Stimulated activated CD4-positive, alpha-beta T cell treated with anti-CD3 and anti-CD28 coated beads, Interleukin-12 subunit alpha, Interleukin-12 subunit beta, amount 100 ng/mL, for 48 hours (primary cell): ENCODE measurements around the gene FAR2.
"Not testable (repeated sequence)": the region's sequence is repeated elsewhere in the genome, so short reads cannot be mapped to it uniquely, and the experiment has no call there.

Source experiments
- DNase-seq, 3 donors: peaks; one replicate each; pipeline ENCODE4 v3.0.0-alpha.2; 2020; ENCODE audit warnings: low read depth in 2 of 3, low spot score in 1 of 3

The FAR2 gene

DNA sequence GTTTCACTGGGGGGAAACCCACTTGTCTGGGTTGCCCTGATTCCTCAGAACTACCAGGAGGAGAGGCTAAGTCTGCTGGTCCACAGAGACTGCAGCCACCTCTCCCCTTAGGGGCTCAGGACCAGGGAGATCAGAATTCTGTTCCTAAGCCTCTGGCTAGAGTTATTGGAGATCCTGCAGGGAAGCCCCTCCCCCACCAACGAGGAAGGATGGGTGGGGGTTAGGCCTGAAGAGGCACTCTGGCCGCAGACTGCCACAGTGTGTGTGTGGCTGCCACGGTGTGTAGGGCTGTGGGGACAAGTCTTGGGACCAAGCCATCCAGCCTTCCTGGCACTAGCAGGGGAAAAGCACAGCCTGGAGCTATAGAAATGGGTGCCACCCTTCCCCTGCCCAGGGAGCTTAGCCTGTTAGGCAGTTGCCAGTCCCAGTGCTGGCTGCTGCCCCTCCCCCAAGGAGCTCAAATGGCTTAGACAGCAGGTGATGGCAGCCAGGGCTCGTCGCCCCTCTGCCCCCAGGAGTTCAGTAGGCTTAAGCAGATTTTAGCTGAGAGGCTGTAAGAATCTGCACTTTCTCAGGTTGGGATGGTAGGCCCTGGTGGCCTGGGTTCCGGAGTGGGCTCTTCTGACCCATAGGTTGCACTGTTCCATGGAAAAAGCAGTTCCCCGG is 124.2 kb downstream of the FAR2 start:
- no peak for DNase-seq

DNA sequence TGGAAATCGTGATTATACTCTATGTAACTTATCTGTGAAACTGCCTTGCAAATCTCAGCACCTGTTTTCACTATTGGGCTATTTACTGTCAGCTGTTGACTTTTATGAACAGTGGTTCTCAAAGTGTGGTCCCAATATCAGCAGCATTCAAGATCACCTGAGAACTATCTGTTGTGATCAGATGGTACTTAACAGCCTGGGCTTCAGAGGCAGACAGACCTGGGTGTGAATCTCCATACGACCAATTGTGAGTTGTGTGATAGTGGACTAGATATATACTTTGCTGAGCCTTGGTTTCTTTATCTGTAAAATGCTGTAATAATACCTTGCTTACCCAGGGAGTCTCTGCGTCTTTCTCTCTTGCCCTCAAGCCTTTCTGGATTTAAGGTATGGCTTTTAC is 126.8 kb downstream of the FAR2 start:
- no peak for DNase-seq

DNA sequence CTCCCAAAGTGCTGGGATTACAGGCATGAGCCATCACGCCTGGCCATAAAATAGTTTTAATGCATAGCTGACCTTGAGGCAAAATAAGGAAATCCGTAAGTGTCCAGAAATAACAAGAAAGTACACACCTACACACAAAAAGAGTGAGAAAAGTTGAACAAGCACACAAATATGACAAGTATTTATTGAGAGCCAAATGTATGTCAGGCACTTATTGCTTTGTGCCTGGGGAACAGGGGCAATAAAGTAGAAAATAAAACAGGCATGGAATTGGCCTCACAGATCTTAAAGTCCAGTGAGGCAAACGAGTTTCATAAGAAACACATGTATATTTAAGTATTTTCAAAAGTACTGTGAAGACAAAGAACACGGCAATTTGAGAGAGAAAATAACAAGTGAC is 128.2 kb downstream of the FAR2 start:
- no peak for DNase-seq

DNA sequence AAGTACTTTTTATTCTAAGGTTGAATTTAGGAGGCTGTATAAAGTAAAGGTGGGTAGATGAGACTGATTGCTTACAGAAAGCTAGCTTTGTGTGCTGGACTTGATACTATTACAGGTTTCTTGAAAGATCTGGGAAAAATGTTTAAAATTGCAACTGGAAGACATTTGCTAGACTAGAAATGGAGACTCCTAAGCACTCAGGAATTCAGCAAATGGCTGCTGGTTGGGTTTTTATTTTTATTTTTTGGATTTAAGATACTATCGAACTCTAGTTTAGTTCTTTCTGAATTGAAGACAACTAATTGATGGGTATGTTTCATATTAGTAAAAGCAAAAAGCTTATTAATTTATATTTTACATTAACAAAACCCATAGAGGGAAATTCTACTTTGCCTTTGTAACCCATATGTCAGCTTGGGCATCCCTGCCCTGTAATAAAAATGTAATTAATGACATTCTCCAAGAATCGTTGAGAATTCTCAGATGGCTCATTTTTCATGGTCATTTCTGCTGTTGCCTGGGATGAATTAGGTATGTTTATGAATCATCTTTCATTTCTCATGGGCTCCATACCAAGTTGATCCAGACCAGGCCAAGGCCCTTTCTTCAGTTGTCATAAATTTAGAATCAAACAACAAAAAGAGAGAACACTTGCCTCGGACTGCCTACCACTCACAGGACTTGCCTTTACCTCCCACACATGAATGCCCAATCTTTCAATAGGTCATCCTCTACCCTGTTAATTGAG is 129.8 kb downstream of the FAR2 start:
- no peak for DNase-seq

DNA sequence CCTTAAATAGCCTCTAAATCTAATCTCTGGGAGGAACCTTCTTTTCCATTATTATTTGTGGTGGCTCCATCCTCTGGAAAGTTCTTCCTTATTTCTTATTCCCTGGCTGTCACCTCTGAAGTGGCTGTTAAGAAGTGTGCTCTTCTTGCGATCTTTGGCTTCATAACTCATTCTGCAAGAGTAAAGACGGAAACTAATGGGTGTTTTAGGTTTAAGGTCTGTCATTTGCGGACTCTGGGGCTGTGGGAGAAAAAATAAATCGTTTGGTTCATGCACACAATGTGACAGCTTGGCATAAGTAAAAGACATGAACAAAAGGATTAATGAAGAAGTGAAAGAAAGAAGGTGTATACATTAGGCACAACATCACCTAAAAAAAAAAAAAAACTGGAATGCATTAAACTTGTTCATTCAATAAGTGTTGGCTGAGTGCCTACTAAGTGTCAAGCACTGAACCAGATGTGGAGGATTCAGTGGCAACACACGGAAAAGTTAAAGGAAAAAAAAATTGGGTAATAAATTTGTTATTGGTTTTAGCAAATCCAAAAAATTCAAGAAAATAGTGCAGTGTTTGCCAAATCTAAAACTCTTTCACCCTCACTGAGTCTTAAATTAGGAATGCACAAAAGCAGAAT is 132.4 kb downstream of the FAR2 start:
- no peak for DNase-seq

DNA sequence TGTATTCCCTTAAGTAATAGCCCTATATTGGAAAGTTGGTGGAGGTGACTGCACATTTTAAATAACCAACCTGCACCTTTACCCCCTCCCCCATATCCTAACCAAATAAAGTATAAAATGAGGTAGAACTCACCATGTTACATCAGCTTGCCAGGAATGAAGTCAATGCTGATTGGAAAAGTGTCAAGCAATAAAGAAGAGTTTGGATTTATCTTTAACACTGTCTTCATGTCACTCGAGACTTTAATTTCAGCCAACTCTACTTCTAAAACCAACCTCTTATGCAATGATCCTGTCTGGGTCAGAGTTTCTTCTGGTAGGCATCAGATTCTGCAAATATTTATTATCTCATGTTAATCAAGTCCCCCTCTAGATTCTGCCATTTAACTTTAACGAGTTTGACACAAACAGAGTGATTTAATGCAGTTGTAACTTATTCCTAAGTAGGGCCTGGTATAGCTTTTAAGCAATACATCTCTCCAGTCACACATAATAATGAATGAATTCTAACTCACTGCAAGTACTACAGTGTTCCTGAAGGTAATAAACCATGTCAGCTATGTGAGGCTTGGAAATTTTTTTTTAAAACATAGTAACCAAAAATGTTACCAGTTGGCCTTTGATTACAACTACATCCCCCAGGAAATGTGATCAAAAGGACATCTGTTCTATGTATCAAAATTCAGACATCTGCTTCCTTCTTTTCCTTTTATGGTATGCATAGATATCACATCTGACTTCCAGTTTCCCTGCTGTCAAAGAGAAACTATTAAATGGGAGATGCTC is 133.1 kb downstream of the FAR2 start:
- no peak for DNase-seq

DNA sequence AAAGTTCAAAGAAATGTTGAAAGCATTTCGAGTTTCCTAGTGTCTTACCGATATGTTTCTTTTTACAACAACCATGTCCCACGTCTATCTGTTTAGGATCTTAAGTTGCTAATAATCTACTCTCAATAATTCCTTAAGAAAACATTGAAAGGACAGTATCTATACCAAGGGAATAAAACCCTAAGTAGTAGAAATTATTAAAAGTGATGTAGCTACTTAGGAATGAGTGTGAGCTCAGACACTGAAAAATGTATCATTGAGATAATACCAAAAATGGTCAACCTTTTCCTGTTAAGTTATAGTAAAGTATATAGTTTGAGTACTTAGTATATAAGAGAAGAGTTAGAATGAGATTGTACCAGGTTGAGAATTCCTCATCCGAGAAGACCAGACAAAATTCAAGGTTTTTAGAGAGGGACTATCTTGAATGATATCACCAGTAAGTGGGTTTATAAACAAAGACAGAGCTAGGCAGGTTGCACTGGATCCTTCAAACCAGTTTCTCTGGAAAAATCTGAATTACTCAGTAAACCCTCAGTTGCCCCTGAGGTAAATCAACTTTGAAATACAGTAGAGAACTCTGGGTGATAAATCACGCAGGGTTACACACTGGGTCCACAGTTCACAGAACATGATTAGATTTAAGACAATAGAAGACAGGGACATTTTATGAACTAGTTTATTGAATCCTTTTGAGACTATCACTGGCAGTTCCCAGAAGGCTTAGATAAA is 135.1 kb downstream of the FAR2 start:
- no peak for DNase-seq

DNA sequence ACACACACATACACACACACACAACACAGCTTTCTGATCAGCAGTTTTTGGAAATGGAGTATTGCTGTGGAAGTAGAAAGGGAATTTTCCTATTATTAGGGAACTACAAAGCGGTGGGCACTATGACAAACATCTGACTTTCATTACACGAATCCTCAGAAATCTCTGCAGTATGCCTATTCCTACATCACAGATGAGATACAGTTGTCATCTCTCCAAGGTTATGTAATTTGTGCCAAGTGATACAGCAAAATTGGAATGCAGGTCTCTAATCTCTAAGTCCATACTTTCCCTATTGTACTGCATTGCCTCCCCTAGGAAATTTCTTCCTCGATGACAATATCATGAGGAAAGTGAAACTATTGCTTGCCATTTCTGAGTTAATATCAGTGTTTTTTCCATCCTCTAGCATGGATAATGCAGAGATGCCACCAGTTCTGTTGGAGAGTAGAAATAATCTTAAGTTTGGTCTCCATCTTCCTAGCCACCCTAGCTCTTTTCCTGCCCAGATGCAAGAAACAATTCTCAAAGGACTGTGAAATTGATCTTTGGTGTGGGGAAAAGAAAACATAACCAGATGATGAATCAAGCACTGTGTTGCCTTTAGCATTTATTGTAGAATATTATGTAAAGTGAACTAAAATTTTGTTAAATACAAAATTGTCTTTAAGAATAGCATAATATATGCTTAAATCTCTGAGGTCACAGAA is 137.2 kb downstream of the FAR2 start:
- DNase-seq = no peak

DNA sequence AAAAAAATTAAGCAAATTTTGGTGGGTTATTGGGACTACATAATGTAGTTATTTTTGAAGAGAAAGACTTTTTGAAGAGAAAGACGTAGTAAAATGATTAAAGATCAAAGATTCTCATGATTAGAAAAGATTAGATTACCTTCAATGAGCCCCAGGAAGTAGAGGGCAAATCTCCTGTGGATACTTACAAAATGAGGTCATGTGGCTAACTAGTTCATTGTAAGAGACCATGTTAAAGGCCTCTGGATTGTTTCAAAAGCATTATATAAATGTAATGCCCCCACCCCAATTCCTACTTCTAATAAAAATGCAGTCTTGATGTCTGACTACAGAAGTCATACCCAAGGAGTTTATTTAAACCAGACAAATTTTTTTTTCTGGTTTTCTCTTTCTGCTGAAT is 138.5 kb downstream of the FAR2 start:
- DNase-seq = no peak

DNA sequence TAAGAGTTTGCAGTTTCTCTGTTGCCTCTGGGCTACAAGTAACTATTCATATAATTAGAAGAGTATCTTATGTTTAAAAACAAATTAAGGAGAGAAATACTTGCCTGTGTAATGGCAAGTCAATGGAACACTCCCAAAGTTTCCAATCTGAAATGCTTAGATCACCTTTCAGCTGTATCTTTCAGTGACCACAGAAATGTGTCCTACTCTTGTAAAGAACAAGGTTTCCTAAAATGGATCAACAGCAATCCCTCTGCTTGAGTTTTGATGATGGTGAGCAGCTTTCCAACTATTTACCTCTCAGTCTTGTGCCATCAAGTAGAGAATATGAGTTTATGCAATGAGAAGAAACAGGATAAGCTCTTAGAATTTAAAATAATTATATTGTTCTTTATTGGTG is 139.0 kb downstream of the FAR2 start:
- DNase-seq = no peak

DNA sequence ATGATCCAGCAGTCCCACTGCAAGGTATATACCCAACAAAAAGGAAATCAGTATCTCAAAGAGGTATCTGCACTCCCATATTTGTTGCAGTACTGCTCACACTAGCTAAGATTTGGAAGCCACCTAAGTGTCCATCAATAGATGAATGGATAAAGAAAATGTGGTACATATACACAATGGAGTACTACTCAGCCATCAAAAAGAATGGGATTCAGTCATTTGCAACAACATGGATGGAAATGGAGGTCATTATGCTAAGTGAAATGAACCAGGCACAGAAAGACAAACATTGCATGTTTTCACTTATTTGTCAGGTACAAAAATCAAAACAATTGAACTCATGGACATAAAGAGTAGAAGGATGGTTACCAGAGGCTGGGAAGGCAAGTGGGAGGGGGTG is 141.4 kb downstream of the FAR2 start:
- not testable (repeated sequence) for DNase-seq

DNA sequence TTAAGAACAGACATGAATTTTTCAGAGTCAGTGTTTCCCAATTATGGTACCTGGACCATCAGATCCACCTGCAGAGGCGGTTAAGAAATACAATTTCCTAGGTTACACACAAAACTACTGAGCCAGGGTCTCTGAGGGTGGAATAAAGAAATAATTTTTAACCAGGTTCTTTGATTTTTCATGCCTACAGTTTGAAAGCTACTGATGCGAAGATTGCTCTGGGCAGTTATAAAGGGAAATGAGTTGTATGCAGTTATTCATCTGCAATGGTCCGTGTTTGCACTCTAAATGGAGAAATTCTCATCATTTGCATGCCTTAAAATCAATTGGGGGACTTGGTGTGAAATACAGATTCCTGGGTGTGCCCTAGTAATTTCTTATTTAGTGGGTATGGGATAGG is 142.1 kb downstream of the FAR2 start:
- no peak for DNase-seq

DNA sequence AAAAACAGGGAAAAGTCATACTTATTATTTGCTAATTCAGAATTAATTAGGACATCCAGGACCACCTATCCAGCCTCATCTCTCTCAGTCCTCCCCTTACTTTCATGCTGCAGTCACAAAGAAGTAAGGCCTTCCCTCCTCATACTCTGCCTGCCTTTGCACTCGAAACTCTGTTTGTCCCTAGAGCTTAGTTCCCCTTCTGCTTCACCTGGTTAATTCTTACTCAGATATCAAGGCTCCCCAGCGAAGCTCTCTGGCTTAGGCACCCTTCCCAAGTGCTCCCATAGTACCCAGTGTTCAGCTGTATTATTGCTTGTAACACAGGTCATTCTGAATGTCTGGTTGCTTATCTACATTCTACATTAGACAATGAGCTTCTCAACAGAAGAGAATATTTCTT is 150.6 kb downstream of the FAR2 start:
- no peak for DNase-seq

DNA sequence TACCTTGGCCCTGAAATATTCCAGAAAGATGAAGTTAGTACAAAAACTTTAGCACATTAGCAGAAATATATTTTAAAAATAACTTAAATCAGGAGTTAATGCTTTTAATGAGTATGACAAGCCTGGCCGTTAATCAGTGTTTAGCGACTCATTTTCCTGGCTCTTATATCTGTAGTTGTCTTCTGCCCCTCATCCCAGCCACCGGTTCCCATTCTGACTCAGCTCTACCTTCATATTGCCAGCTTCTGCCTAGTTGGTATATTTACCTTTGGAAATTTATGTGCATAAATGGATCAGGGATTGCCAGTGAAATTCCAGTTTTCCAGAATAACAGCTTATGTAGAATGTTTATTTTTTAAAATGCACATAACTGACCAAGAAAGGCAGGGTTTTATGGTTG is 152.0 kb downstream of the FAR2 start:
- DNase-seq = no peak

DNA sequence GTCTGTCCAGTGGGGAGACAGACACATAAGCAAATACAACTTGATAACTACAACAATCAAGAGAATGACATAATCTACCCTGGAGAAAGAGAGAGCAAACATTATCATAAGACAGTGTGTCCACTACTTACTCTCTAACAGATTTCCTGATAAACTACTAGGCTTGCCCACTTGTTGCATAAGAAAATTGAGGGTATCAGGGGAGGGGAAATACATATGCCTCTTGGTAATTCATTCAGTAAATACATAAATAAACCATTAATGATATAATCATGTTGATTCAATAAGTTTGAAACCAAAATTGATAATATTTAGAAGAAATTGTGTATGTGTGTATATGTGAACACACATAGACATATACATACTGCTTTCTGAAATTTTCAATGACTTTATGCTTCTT is 155.3 kb downstream of the FAR2 start:
- no peak for DNase-seq

DNA sequence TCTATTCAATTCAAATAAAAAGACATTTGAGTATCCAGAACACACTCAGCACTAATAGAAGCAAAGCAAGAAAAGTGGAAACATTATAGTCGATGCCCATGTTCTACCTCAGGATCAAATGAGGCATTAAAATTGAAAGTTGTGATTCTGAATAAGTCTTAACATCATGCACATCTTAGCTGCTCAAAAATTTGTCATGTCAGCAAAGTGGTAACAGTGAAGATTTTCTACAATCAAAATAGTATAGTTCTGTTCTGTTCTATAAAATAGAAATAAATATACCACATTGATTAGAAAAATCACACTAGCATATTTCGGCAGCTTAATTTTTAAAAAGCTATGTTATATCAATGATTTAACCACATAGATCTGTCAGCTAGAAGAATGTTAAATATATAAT is 157.2 kb downstream of the FAR2 start:
- no peak for DNase-seq

DNA sequence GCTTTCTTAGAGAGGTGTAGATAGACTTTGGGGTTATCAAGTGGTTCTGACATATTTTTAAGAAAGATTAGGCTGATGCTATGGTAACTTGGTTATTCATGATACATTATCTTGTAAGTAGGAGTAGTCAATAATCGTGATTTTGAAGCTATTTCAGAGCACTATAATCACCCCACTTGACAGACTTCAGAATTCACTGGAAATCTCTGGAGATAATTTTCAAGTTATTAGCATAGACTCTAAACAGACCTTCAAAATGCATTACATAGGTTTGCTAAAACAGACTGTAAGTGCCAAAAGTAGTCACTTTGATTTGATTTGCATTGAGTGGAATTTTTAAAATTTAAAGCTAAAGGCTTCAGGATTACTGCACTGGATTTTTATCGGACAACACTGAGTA is 157.6 kb downstream of the FAR2 start:
- no peak for DNase-seq

DNA sequence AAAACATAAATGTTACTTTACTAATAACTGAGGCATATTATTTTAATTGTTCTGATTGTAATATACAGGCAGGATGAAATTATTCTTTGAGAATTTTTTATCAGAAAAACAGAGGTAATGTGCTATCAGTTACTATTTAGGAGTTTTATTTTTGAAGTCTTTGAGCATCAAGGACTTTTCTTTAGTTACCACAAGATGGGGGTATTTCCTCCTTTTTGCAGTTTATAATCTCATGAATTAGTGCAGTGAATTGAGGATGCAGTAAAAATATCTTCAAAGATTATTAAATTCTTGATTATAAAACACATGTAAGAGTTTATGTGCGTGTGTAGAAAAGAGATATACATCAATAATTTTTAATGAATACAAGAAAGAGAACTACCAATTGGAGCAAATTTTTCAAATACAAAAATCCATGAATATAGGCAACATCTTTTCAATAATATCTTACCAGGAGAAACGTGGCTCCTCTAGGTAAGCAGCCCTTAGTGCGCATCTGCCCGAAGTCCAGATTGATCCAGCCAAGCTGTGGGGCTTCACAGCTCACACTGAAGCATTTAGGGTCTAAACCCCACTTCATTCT is 160.3 kb downstream of the FAR2 start:
- no peak for DNase-seq

DNA sequence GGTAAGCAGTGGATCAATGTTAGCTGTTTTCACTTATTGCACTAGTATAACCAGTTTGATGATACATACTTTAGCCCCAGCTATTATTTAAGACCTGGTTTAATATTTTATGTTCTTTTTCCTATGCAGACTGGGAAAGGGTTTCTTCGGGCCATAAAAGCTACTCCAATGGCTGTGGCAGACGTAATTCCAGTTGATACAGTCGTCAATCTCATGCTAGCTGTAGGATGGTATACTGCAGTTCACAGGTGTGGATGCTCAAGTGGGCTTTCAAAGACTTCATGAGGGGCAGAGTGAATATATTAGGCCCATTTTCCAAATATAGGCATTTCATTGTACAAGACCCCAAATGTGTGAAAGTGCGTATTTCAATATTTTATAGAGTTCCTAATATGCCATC is 161.8 kb downstream of the FAR2 start:
- DNase-seq = no peak

DNA sequence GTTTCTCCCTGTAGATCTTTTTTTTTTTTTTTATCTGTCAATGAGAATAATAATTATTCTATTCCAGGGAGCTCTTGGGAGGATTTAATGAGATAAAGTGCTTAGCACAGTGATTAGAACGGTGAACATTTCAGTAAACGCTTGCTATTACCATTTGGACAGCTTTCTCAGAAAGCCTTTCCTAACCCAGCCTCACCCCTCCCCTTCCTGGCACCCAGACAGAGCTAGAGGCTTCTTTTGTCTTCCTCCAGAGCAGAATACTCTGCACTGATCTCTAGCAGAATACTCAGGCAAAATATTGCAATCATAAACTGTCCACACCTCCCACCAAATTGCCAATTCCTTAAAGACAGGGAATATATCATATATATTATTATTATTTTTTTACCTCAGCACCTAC is 165.3 kb downstream of the FAR2 start:
- DNase-seq = no peak
